GM13977 (cell line): ENCODE measurements around the gene ARHGEF10L.
A peak's percentile ranks its signal among the peaks of the same experiment; 100 is the strongest.

ENCODE experiments used
- DNase-seq: peaks from one replicate; pipeline ENCODE4 v3.0.0; 2012; ENCODE audit warnings: low spot score
- in situ Hi-C: fragments of 300-500 bp; cut with MboI; formaldehyde crosslinking; loops from one replicate; pipeline ENCODE4 v1.12.0; 2022; ENCODE audit warnings: low sequenced_read_pairs, low pct_unique_long_range_greater_than_20kb, mixed read lengths, inconsistent platforms; ENCODE audit not compliant: unreplicated experiment
- TF ChIP-seq, protein P1 (sequence below): IDR thresholded peaks from 2 replicates; pipeline ENCODE4 v1.5.1; 2012; ENCODE audit warnings: mild to moderate bottlenecking, control low read depth; ENCODE audit not compliant: insufficient read depth; ENCODE audit errors: extremely low read depth, missing control alignments

Gene ARHGEF10L

GRCh38 chr1:17655922-17656321, 116.4 kb downstream of the ARHGEF10L start:
- TF ChIP-seq, protein P1, sequence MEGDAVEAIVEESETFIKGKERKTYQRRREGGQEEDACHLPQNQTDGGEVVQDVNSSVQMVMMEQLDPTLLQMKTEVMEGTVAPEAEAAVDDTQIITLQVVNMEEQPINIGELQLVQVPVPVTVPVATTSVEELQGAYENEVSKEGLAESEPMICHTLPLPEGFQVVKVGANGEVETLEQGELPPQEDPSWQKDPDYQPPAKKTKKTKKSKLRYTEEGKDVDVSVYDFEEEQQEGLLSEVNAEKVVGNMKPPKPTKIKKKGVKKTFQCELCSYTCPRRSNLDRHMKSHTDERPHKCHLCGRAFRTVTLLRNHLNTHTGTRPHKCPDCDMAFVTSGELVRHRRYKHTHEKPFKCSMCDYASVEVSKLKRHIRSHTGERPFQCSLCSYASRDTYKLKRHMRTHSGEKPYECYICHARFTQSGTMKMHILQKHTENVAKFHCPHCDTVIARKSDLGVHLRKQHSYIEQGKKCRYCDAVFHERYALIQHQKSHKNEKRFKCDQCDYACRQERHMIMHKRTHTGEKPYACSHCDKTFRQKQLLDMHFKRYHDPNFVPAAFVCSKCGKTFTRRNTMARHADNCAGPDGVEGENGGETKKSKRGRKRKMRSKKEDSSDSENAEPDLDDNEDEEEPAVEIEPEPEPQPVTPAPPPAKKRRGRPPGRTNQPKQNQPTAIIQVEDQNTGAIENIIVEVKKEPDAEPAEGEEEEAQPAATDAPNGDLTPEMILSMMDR: no peak
- no peak for DNase-seq
- in situ Hi-C loops: no loop called here

- no peak for DNase-seq
- TF ChIP-seq, protein P1: no peak
- in situ Hi-C loops: no loop called here
These were observed 117.9 kb downstream of the ARHGEF10L start for GRCh38 chr1:17657436-17657835.

- DNase-seq: no peak
- in situ Hi-C loops: no loop called here
- TF ChIP-seq, protein P1: no peak
These were observed 119.3 kb downstream of the ARHGEF10L start for GRCh38 chr1:17658837-17659236.

- TF ChIP-seq, protein P1: peak; percentile 86
- in situ Hi-C loops: no loop called here
- DNase-seq: peak; percentile 88
These were observed 122.2 kb downstream of the ARHGEF10L start for GRCh38 chr1:17661546-17662157.

DNA sequence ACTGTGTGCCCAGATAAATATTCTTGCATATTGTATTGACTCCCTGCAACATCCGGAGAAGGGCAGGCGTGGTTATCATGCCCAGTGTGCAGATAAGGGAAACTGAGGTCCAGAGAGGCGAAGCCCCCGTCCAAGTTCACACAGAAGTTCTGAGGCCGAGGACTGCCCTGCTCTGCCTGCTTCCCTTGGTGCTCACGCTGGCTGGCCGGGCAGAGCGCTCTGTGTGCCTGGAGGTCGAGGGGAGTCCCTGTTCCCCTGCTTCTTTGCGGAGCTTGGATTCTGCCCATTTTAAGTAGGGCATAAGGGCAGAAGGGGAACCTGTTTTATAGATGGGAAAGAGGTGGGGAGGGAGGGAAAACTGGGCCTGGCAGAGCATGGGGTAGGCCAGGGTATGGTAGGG, 122.8 kb downstream of the ARHGEF10L start:
- in situ Hi-C loops: no loop called here
- TF ChIP-seq, protein P1: no peak
- no peak for DNase-seq

GRCh38 chr1:17662786-17663185, 123.3 kb downstream of the ARHGEF10L start:
- TF ChIP-seq, protein P1: no peak
- no peak for DNase-seq
- in situ Hi-C loops: no loop called here
